ENCODE measurements around the gene DNAJC17.

Gene DNAJC17

GRCh38 chr15:40829115-40829514 lies 21.8 kb upstream of the DNAJC17 start:
- no peak for DNase-seq

- no peak for DNase-seq
Measured at GRCh38 chr15:40828447-40829036, 21.3 kb upstream of the DNAJC17 start, which contains the start of gene PPP1R14D. PPP1R14D (minus strand) TSS chr15:40828708; CDS start chr15:40828641, 67 bp downstream.

GRCh38 chr15:40826423-40827075 lies 19.3 kb upstream of the DNAJC17 start:
- no peak for DNase-seq

DNA sequence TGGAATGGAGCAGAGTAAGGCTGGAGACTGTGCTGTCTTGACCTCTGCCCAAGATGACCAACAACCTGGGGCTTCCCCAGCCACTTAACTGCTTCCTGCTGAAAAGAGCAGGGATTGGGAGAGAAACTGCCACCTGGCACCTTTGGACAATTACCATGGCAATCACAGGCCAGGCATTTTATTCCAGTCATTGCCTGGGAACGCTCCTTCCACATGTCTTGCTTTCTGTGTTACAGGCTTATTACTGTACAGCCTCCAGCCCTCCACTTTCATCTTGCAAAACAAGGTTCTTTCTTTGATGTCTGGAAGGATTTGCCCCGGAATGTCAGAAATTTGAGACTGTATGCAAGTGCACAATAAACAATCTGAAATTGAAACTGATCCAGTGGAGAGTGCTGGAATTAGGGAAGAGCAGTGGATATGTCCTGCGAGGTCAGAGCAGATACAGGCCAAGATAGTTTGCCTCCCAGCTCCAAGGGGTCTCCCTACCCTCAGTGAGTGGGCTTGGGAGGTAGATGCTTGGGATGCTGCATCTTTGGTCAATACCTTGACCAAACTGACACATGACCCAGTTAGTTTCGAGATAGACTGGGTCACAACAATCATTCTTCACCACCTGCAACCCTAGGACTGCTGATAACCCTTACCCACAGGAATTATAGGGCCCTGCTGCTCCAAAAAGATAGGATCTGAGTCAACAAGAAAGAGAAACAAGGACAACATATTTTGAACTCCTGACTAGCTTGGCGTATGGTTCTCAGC lies 18.6 kb upstream of the DNAJC17 start:
- DNase-seq = no peak

- no peak for DNase-seq
Measured at GRCh38 chr15:40823572-40824343, 16.5 kb upstream of the DNAJC17 start.

DNA sequence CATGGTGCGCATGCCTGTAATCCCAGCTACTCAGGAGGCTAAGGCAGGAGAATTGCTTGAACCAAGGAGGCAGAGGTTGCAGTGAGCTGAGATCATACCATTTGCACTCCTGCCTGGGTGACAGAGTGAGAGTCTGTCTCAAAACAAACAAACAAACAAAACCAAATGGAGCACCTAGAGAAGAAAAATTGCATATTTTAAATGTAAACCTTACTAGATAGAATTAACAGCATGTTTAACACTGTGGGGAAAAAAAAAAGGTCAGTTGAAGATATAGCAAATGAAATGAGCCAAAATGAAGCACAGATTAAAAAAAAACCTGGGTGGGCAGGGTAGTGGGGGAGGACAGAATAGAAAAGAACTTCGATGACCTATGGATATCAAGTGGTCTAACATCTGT lies 13.9 kb upstream of the DNAJC17 start:
- no peak for DNase-seq

DNA sequence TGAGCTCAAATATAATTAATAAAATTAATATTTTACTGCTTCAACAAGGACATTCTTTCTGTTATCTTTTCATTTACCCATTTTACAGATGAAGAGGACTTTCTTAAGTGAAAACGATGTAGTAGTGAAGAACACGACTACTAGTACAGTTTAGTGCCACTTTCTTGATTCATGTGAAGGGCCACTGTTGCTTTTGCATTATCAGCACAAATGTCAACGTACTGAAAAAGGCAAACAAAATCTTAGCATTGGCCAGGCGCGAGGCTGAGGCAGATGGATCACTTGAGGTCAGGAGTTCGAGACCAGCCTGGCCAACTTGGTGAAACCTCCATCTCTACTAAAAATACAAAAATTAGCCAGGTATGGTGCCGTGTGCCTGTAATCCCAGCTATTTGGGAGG lies 11.8 kb upstream of the DNAJC17 start:
- DNase-seq = no peak

- no peak for DNase-seq
Measured at GRCh38 chr15:40815042-40815698, 7.9 kb upstream of the DNAJC17 start.

DNA sequence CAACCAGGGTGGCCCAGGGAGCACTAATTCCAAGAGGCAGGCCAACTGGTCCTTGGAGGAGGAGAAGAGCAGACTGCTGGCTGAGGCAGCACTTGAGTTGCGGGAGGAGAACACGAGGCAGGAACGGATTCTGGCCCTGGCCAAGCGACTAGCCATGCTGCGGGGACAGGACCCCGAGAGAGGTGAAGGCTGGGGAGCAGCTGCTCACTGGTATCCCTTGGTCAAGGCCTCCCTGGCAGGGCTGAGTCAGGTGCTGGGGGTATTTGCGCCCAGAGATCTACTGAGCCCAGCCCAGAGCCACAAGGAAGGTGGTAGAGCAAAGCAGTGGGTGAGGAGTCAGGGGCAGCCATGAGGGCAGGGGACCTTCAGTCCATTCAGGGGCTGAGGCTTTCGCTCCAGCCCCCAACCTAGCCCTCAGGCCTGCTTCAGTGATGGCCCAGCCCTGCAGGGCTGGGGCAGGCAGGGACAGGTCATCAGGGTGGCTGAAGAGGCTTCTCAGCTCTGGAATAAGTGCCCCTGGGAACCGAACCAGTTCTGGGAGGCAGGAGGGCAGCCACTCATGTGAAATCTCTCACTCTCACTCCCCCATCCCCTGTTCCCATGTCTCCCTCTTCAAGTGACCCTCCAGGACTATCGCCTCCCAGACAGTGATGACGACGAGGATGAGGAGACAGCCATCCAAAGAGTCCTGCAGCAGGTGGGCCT lies 5.6 kb upstream of the DNAJC17 start:
- DNase-seq = no peak

- DNase-seq = no peak
Measured at GRCh38 chr15:40808861-40809450, 1.7 kb upstream of the DNAJC17 start.

DNA sequence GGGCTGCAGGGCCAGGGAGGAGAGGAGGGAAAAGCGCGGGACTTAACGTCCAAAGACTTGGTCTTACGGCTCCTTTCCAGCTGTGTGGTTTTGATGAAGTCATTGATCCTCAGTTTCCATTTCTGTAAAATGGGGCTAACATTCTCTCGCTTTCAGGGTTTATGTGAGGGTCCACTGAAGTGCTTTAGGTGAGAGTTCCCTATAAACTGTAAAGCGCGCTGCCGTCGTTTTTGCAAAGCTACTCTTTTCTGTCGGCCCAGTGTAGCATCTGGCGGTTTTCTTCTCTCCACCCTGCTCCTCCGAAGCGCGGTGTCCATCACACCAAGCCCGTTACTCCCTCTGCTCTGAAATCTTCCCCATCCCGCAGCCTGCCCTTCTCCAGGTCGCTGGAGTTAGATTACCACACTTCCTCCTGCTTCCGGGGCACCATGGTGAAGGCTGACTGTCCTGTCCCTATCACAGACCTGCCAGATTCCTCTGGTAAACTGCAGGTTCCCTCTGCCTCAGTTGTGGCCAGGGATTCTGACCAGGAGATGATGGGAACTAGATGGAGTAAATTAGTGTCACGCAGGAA lies 702 bp upstream of the DNAJC17 start:
- no peak for DNase-seq

DNA sequence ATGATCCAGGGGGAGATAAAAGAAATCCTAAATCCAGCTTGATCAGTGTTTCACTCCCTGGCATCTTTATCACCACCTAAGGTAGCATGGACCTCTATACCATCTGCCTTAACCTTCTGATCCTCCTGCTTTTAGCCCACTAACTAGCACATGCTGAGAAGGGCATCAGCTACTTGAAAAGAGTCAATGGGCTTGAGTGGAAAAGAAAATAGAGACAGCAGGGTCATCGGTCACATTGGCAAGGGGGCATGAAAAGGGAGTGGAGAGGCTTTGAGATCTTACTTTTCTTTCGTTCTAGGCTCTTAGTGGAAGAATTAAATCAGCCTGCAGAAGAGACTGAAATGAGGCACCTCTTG lies 623 bp downstream of the DNAJC17 start:
- no peak for DNase-seq

- no peak for DNase-seq
Measured at GRCh38 chr15:40803688-40804087, 3.6 kb downstream of the DNAJC17 start.

- DNase-seq = no peak
Measured at GRCh38 chr15:40803076-40803475, 4.2 kb downstream of the DNAJC17 start.

- no peak for DNase-seq
Measured at GRCh38 chr15:40799523-40799922, 7.8 kb downstream of the DNAJC17 start.

- no peak for DNase-seq
Measured at GRCh38 chr15:40796512-40796911, 10.8 kb downstream of the DNAJC17 start.

DNA sequence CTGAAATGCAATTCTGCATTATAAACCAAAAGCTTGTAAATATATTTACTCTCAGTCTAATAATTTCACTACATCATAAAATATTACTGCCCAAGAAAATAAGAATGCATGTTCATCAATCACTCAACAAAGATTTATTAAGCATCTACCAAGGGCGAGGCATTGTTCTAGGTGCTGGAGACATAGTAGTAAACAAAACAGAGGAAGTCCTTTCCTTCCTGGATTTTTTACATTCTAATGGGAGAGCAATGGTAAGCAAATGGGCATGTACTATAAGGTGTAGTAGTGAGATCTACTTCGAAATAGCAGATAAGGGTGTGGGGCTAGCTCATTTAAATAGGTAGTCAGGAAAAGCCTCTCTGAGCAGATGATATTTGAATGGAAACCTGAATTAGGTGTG lies 11.2 kb downstream of the DNAJC17 start:
- no peak for DNase-seq

DNA sequence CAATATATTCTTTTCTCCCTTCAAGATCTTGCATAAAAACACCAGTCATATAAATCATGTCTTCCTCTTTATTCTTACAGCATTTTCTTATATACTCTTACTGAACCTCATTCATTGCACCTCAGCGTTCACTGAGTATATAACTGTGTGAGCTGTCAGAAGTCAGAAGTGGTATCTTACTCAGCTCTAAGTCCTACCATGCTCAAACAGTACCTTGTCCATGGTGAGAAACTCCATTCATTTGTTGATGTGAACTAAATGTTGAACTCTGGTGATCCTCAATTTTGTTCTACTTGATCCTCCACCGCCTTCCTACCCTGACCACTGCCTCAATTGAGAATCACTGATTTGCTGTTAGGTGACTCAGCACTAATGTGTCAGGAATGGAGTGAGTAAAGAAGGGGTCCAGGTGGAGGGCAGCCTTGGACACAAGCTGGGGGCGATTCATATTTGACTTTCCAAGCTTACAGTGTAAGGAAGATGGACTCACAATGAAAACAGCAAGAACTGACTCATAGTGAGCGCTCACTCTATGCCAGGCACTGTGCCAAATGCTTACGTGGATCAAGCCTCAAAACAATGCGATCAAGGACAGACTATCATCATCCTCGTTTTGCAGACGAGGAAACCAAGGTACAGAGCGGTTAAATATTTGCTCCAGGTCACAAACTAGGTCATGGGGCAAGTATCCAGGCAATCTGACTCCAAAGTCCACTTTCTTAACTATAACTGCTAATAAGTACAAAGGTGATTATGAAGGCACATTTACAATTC lies 13.9 kb downstream of the DNAJC17 start:
- DNase-seq = no peak

- DNase-seq = no peak
Measured at GRCh38 chr15:40792394-40792793, 14.9 kb downstream of the DNAJC17 start.

GRCh38 chr15:40790718-40791117 lies 16.6 kb downstream of the DNAJC17 start:
- no peak for DNase-seq

- DNase-seq = no peak
Measured at GRCh38 chr15:40789999-40790398, 17.3 kb downstream of the DNAJC17 start.
